ENCODE results near the gene TPP1. TPM values are rescaled to one million over a fixed set of nuclear protein-coding genes. Genes with fewer than 3 reads are reported as not detected.
A peak's percentile ranks its signal among the peaks of the same experiment; 100 is the strongest.

TPP1 gene
- total RNA-seq, 2 donors from 2014 or later = 80.9 to 137 TPM

GRCh38 chr11:6616596-6617250 lies 2.5 kb downstream of the TPP1 start:
- peak; percentile 83 for DNase-seq (ENCODE audit: low spot score)
- intact Hi-C loops (cut with DNase I) = loop anchor here in 1 of 2 donors (5.0 kb wide), 1 partner anchor 41 kb away; the partner anchor contains the start of gene DCHS1

DNA sequence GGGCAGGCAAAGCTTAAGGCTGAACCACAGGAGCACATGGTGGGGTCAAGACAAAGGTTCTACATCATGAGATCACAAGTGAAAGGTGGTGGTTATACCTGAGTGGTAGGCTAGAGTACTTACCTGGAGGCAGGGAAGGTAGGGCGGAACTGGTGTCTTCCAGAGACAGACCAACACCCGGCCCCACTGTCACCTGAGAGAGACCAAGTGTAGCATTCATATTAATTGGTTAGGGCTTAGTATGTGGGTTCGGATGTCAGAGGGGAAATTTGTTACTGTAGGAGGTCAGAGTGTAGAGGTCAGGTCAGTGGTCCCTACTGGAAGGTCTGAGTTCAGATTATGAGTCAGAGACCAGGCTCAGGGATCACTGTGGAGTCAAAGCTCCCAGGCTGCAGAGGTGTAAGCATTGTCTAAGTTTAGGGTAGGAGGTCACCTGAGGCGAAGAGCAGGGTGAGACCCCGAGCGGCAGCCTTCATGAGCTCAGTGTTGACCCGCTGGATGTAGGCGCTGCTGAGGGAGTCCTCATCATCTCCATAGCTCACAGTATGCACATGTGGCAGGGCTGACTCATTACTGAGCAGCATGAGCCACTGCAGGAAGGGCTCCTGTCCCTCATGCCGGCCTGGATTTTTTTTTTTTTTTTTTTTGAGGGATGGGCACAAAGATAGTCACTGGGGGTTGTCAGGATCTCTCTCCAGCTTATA lies 3.2 kb downstream of the TPP1 start:
- intact Hi-C loops (cut with DNase I) = loop anchor here in 1 of 2 donors (5.0 kb wide), 1 partner anchor 41 kb away; the partner anchor contains the start of gene DCHS1
- DNase-seq (ENCODE audit: low spot score) = no peak

- DNase-seq (ENCODE audit: low spot score) = no peak
- intact Hi-C loops (cut with DNase I) = loop anchor here in 1 of 2 donors (5.0 kb wide), 1 partner anchor 42 kb away; the partner anchor contains the start of gene DCHS1
Measured at GRCh38 chr11:6615046-6615445, 4.2 kb downstream of the TPP1 start.

DNA sequence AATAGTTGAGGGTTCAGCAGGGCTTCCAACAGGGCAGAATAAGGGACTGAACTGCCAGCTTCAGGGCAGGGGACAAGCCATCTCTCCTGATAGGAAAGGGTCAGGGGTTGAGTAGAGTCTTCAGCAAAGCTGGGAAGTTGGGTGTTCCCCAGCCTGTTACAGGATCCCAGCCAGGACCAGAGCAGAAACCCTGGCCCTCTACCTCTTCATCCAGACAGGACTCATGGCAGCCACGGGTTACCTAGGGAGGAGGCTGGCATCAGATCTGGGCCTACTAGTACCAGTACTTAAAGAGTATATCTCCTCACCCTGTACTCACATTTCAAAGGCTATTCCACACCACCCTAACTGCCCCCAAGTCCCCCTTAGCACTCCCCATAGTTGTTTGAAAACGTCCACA lies 4.8 kb downstream of the TPP1 start:
- intact Hi-C loops (cut with DNase I) = loop anchor here in 1 of 2 donors (5.0 kb wide), 1 partner anchor 68 kb away; the partner anchor contains the start of gene MRPL17
- no peak for DNase-seq (ENCODE audit: low spot score)

- DNase-seq (ENCODE audit: low spot score) = no peak
- intact Hi-C loops (cut with DNase I) = loop anchor here in 1 of 2 donors (5.0 kb wide), 1 partner anchor 69 kb away; the partner anchor contains the start of gene MRPL17
Measured at GRCh38 chr11:6613496-6613895, 5.7 kb downstream of the TPP1 start.

DNA sequence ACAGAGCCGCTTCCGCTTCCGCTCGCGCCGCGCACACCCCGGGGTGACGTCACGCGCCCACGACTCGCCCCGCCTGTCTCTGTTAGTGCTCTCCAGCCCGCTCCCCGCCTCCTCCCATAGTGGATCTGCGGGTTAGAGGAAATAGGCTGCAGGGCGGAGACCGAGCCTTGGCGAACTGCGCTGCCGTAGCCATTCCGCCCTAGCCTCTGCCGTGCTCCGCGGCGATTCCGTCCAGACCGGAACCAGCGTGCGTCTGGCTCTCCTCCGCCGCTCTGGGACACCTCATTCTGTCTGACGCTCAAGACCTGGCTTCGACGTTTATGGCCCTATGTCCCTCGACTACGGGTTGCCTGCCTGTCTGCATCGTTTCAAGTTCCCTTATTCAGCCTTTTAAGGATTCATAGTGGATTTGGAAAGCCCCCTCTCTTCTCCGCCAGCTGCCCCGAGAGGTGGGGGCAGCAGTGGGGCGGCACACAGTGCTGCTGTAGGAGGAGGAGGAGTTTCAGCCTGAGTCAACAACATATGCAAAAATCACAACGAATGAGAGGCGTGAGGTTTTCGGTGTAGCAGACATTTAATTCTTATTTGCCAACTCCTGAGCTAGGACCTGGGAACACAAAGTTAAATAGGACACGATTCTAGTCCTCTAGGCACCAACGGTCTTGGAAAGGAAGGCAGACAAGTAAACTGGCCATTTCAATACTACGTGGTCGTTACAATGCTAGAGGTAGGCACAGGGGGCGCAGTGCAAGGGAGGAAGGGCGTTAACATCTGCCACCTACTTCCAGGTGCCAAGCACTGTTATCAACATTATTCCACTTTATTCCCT lies 6.8 kb downstream of the TPP1 start, which contains the start of gene TAF10:
TSS of gene TAF10 (minus strand) at position 4 of the 829 bp plus-strand sequence. CDS start 27 bp downstream, outside the sequence.
- intact Hi-C loops (cut with DNase I) = loop anchor here in 1 of 2 donors (5.0 kb wide), 1 partner anchor 70 kb away; the partner anchor contains the start of gene MRPL17
- DNase-seq (ENCODE audit: low spot score) = peak; percentile 100

GRCh38 chr11:6611963-6612212 lies 7.3 kb downstream of the TPP1 start:
- DNase-seq (ENCODE audit: low spot score) = no peak
- intact Hi-C loops (cut with DNase I) = loop anchor here in 1 of 2 donors (5.0 kb wide), 1 partner anchor 70 kb away; the partner anchor contains the start of gene MRPL17

- intact Hi-C loops (cut with DNase I) = loop anchor here in 1 of 2 donors (5.0 kb wide), 1 partner anchor 71 kb away; the partner anchor contains the start of gene MRPL17
Measured at GRCh38 chr11:6611092-6611962, 7.9 kb downstream of the TPP1 start.

GRCh38 chr11:6610591-6610990 lies 8.6 kb downstream of the TPP1 start:
- intact Hi-C loops (cut with DNase I) = loop anchor here in 1 of 2 donors (5.0 kb wide), 1 partner anchor 72 kb away; the partner anchor contains the start of gene MRPL17
- peak; percentile 77 for DNase-seq (ENCODE audit: low spot score)

More at GRCh38 chr11:6611092-6611962, 7.9 kb downstream of the TPP1 start:
- DNase-seq (ENCODE audit: low spot score) = peak; percentile 92

DNA sequence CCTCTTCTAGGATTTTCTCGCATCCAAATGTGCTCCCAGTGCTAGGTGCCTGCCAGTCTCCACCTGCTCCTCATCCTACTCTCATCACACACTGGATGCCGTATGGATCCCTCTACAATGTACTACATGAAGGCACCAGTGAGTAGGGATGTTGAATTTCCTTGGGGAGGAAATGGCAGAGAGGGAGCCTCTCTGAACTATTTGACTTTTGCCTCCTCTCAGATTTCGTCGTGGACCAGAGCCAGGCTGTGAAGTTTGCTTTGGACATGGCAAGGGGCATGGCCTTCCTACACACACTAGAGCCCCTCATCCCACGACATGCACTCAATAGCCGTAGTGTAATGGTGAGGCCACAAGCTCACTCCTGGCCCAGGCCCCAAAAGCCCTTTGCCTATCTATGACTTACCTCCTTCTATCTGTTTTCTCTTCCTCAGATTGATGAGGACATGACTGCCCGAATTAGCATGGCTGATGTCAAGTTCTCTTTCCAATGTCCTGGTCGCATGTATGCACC lies 9.7 kb downstream of the TPP1 start:
- DNase-seq (ENCODE audit: low spot score) = peak; percentile 63
- intact Hi-C loops (cut with DNase I) = loop anchor here in 1 of 2 donors (5.0 kb wide), 1 partner anchor 73 kb away; the partner anchor contains the start of gene MRPL17

- intact Hi-C loops (cut with DNase I) = no loop called here
- peak; percentile 78 for DNase-seq (ENCODE audit: low spot score)
Measured at GRCh38 chr11:6608726-6609501, 10.3 kb downstream of the TPP1 start.

- peak; percentile 77 for DNase-seq (ENCODE audit: low spot score)
- intact Hi-C loops (cut with DNase I) = no loop called here
Measured at GRCh38 chr11:6608011-6608410, 11.2 kb downstream of the TPP1 start.

- no peak for DNase-seq (ENCODE audit: low spot score)
Measured at GRCh38 chr11:6607190-6607795, 11.9 kb downstream of the TPP1 start.

GRCh38 chr11:6606471-6607189 lies 12.6 kb downstream of the TPP1 start:
- peak; percentile 97 for DNase-seq (ENCODE audit: low spot score)
- intact Hi-C loops (cut with DNase I) = no loop called here

More at GRCh38 chr11:6607190-6607795, 11.9 kb downstream of the TPP1 start:
- intact Hi-C loops (cut with DNase I) = no loop called here

DNA sequence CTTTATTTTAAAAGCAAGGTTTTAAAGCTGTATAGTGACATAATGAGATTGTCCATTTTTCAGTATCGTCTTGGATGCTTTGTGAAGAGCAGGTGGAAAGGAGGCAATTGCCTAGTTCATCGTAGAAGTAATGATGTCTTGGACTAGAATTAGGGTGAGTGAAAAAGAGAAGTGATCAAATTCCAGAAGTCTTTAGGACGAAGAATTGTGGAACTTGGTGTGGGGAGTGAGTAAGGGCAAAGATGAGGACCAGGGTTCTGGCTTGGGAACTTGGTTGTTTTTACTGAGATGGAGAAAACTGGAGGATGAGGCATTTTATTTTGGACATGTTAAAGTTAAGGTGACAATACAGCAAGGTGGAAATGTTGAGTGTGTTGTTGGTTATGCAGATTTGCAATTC lies 14.4 kb downstream of the TPP1 start:
- intact Hi-C loops (cut with DNase I) = no loop called here
- DNase-seq (ENCODE audit: low spot score) = no peak

GRCh38 chr11:6604081-6604626 lies 15.1 kb downstream of the TPP1 start:
- intact Hi-C loops (cut with DNase I) = no loop called here
- no peak for DNase-seq (ENCODE audit: low spot score)

All from posterior vena cava (tissue), 2 donors.